Stimulated activated CD8-positive, alpha-beta memory T cell treated with anti-CD3 and anti-CD28 coated beads, Interleukin-7, amount 100 ng/mL, for 48 hours (primary cell): Measurements from ENCODE around the gene PRKCZ.
"Not testable (repeated sequence)": the region's sequence is repeated elsewhere in the genome, so short reads cannot be mapped to it uniquely, and the experiment has no call there.

Experiments
- DNase-seq, 2 donors: peaks; one replicate each; pipeline ENCODE4 v3.0.0-alpha.2; 2020; ENCODE audit warnings: low read depth in 1 of 2; ENCODE audit errors: extremely low read depth in 1 of 2

The PRKCZ gene

GRCh38 chr1:2110738-2111673 is 60.8 kb downstream of the PRKCZ start:
- DNase-seq: no peak

- DNase-seq: no peak
Measured at GRCh38 chr1:2111674-2112035, 61.4 kb downstream of the PRKCZ start.

GRCh38 chr1:2112280-2112701 is 62.1 kb downstream of the PRKCZ start:
- no peak for DNase-seq

GRCh38 chr1:2113620-2114135 is 63.5 kb downstream of the PRKCZ start:
- DNase-seq: no peak

- not testable (repeated sequence) for DNase-seq
Measured at GRCh38 chr1:2114635-2115007, 64.4 kb downstream of the PRKCZ start.

GRCh38 chr1:2115008-2115641 is 64.9 kb downstream of the PRKCZ start:
- DNase-seq: no peak

- DNase-seq: no peak
Measured at GRCh38 chr1:2115702-2116341, 65.6 kb downstream of the PRKCZ start.

- DNase-seq: no peak
Measured at GRCh38 chr1:2119886-2120285, 69.7 kb downstream of the PRKCZ start.

GRCh38 chr1:2121101-2121691 is 71.0 kb downstream of the PRKCZ start:
- DNase-seq: no peak

GRCh38 chr1:2121794-2122193 is 71.6 kb downstream of the PRKCZ start:
- DNase-seq: not testable (repeated sequence)

- DNase-seq: no peak
Measured at GRCh38 chr1:2124446-2125198, 74.4 kb downstream of the PRKCZ start.

- DNase-seq: no peak
Measured at GRCh38 chr1:2125350-2126211, 75.4 kb downstream of the PRKCZ start.

- DNase-seq: no peak
Measured at GRCh38 chr1:2126331-2127186, 76.3 kb downstream of the PRKCZ start.

GRCh38 chr1:2127187-2128145 is 77.3 kb downstream of the PRKCZ start:
- DNase-seq: no peak

- no peak for DNase-seq
Measured at GRCh38 chr1:2128189-2128901, 78.1 kb downstream of the PRKCZ start.

- DNase-seq: no peak
Measured at GRCh38 chr1:2129256-2129943, 79.2 kb downstream of the PRKCZ start.
